MM.1S (cell line): ENCODE results near the gene PDS5B.

Experiments used
- CTCF ChIP-seq: fragments of 300-600 bp; sonication (generic); IDR thresholded peaks from 2 replicates; pipeline ENCODE4 v1.5.1; 2016; ENCODE audit warnings: antibody characterized with exemption, low read length, mixed read lengths
- EZH2 ChIP-seq: fragments of 300-600 bp; sonication (generic); optimal IDR thresholded peaks from 2 replicates; pipeline ENCODE3; 2017; ENCODE audit warnings: low read depth, mild to moderate bottlenecking, antibody characterized with exemption, low read length, mixed read lengths

GRCh38 chr13:32713397-32713796 is 127.1 kb downstream of the PDS5B start:
- TF ChIP-seq CTCF (no peak), EZH2 (no peak)
